Caco-2 (cell line): Measurements from ENCODE around the gene ANKFN1. TPM values are rescaled to one million over a fixed set of nuclear protein-coding genes. Genes with fewer than 3 reads are reported as not detected.
A peak's percentile ranks its signal among the peaks of the same experiment; 100 is the strongest.

Experiments used
- BruUV-seq: library from RNA; stranded (reverse); fragments of 400-500 nt; replicated peaks from 2 replicates; lab custom pipeline; 2021; lab: Mats Ljungman, UMichigan
- CTCF ChIA-PET: fragments of 300-600 bp; sonication (Branson Sonifier 250); formaldehyde crosslinking; loops from one replicate; lab custom pipeline; 2022; ENCODE audit warnings: antibody characterized with exemption; lab: Charles Lee
- POLR2A ChIA-PET: fragments of 300-600 bp; sonication (Branson Sonifier 250); formaldehyde crosslinking; loops from one replicate; lab custom pipeline; 2022; ENCODE audit warnings: antibody characterized with exemption; lab: Charles Lee
- DNase-seq, 2 experiments: peaks; one replicate each; pipeline versions ENCODE4 v3.0.0 to v3.0.0-alpha.2; 2020 to 2022
- H3K27me3 ChIP-seq: replicated peaks from 2 replicates; pipeline ENCODE4 v1.6.0; 2011; ENCODE audit warnings: low read length; ENCODE audit not compliant: control insufficient read depth, insufficient read depth
- H3K36me3 ChIP-seq: 2 replicates; pipeline ENCODE4 v1.5.1; 2011; ENCODE audit warnings: low read length; ENCODE audit not compliant: control insufficient read depth, insufficient read depth
- H3K4me1 ChIP-seq: fragments of 250-450 bp; sonication (Bioruptor Pico); 2 replicates; pipeline ENCODE4 v1.5.1; 2020; ENCODE audit warnings: mild to moderate bottlenecking
- H3K4me3 ChIP-seq: 2 replicates; pipeline ENCODE4 v1.5.1; 2011; ENCODE audit warnings: low read depth, mild to moderate bottlenecking, control low read depth, low read length
- H3K9me3 ChIP-seq: fragments of 250-450 bp; sonication (Bioruptor Pico); 2 replicates; pipeline ENCODE4 v1.5.1; 2020; ENCODE audit warnings: mild to moderate bottlenecking, moderate library complexity
- H3K27ac Mint-ChIP-seq: one replicate; pipeline ENCODE4 v1.8.0; 2022; ENCODE audit warnings: mixed read lengths; ENCODE audit not compliant: unreplicated experiment
- H3K27me3 Mint-ChIP-seq: one replicate; pipeline ENCODE4 v1.8.0; 2022; ENCODE audit warnings: mixed read lengths; ENCODE audit not compliant: insufficient read depth, unreplicated experiment
- H3K36me3 Mint-ChIP-seq: one replicate; pipeline ENCODE4 v1.8.0; 2022; ENCODE audit warnings: mild to moderate bottlenecking, mixed read lengths; ENCODE audit not compliant: insufficient read depth, unreplicated experiment
- H3K4me1 Mint-ChIP-seq: one replicate; pipeline ENCODE4 v1.8.0; 2022; ENCODE audit warnings: low read depth, mixed read lengths; ENCODE audit not compliant: unreplicated experiment
- H3K4me3 Mint-ChIP-seq: one replicate; pipeline ENCODE4 v1.8.0; 2022; ENCODE audit warnings: mild to moderate bottlenecking, moderate library complexity, mixed read lengths; ENCODE audit not compliant: unreplicated experiment
- H3K9me3 Mint-ChIP-seq: one replicate; pipeline ENCODE4 v1.8.0; 2022; ENCODE audit warnings: mixed read lengths; ENCODE audit not compliant: unreplicated experiment
- CTCF ChIP-seq, 2 experiments: fragments of 200-600 bp in 1 of 2; IDR thresholded peaks; 1 replicate in 1 of 2; 2 replicates in 1 of 2; pipeline versions ENCODE4 v1.5.1 to v1.8.0; 2011 to 2022; ENCODE audit warnings: antibody characterized with exemption in 1 of 2, control low read depth in 1 of 2, inconsistent platforms in 1 of 2, low read depth in 1 of 2, low read length in 1 of 2, mild to moderate bottlenecking in 1 of 2, moderate library complexity in 1 of 2; ENCODE audit not compliant: insufficient read depth in 1 of 2, severe bottlenecking in 1 of 2, unreplicated experiment in 1 of 2
- intact Hi-C: fragments of 100-400 bp; cut with micrococcal nuclease; formaldehyde crosslinking; loops from one replicate; pipeline ENCODE4 v1.10.0; 2022; ENCODE audit not compliant: unreplicated experiment
- total RNA-seq: library from RNA; stranded (reverse); gene quantifications from 2 replicates; pipeline ENCODE4 v1.2.3, GENCODE V29; 2022

The ANKFN1 gene
- total RNA-seq, 1 experiment from 2014 or later: 0.34 TPM

DNA sequence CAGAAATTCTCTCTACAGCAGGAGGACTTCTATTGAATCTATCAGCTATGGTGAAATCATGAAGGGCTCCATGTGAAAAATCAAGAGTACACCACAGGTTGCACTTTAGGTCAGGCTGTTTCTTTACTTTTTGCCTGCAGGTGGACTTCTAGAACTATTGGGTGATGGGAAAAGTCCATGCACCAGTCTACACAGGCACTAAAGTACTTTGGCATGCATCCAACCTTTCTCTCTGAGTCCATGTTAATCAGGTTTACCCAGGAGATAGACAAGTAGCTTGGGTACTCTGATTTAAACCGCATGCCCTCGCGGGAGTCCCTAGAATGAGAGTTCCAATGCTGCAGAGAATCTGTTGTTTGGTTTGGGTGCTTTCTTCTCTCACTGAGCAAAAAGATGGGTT, 9.1 kb upstream of the ANKFN1 start:
- no peak for DNase-seq
- Mint-ChIP-seq H3K4me3 (no peak overlapping the region), H3K27me3 (no peaks in the 10 kb centered on the region), H3K27ac (no peak overlapping the region), H3K36me3 (no peaks in the 10 kb centered on the region), H3K9me3 (peaks cover 9% of the 10 kb centered on the region), H3K4me1 (peaks cover 17% of the 10 kb centered on the region)
- Histone ChIP-seq H3K9me3 (peaks cover 17% of the 10 kb centered on the region), H3K4me3 (no peak overlapping the region), H3K36me3 (no peaks in the 10 kb centered on the region), H3K27me3 (no peaks in the 10 kb centered on the region), H3K4me1 (peaks cover 35% of the 10 kb centered on the region)
- intact Hi-C loops: no loop called here
- BruUV-seq: no TSS peak
- TF ChIP-seq CTCF (IDR thresholded peaks at IDR 0.05; ENCODE audit: insufficient read depth in 1 of 2, low read depth in 1 of 2, low read length in 1 of 2, severe bottlenecking in 1 of 2, unreplicated experiment in 1 of 2): no peak
- ChIA-PET POLR2A (no interaction called here), CTCF (no interaction called here)

DNA sequence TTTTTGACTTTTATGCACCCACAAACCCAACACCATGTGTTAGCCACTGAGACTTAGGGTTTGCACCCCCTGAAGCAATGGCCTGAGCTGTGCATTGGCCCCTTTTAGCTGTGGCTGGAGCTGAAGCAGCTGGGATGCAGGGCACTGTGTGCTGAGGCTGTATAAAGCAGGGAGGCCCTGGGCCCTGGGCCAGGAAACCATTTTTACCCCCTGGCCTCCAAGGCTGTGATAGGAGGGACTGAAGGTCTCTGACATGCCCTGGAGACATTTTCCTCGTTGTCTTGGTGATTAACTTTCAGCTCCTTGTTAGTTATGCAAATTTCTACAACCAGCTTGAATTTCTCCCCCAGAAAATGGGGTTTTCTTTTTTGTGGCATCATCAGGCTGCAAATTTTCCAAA, 6.7 kb upstream of the ANKFN1 start:
- Histone ChIP-seq H3K4me3 (no peak overlapping the region), H3K27me3 (no peaks in the 10 kb centered on the region), H3K4me1 (peaks cover 58% of the 10 kb centered on the region), H3K36me3 (no peaks in the 10 kb centered on the region), H3K9me3 (peaks cover 22% of the 10 kb centered on the region)
- H3K27ac Mint-ChIP-seq: no peak overlapping the region
- intact Hi-C loops: no loop called here
- H3K4me3 Mint-ChIP-seq: no peak overlapping the region
- peaks cover 9% of the 10 kb centered on the region for H3K9me3 Mint-ChIP-seq
- POLR2A ChIA-PET: no interaction called here
- H3K4me1 Mint-ChIP-seq: peaks cover 38% of the 10 kb centered on the region
- BruUV-seq: no TSS peak
- no peak for TF ChIP-seq CTCF (IDR thresholded peaks at IDR 0.05; ENCODE audit: insufficient read depth in 1 of 2, low read depth in 1 of 2, low read length in 1 of 2, severe bottlenecking in 1 of 2, unreplicated experiment in 1 of 2)
- no peaks in the 10 kb centered on the region for H3K27me3 Mint-ChIP-seq
- H3K36me3 Mint-ChIP-seq: no peaks in the 10 kb centered on the region
- DNase-seq: no peak
- CTCF ChIA-PET: interaction anchor here (1.0 kb wide), 1 partner anchor 173 kb away, joined by 3 read pairs; no protein-coding TSS in a partner anchor

- H3K27me3 Mint-ChIP-seq: no peaks in the 10 kb centered on the region
- Histone ChIP-seq H3K27me3 (no peaks in the 10 kb centered on the region), H3K9me3 (peaks cover 22% of the 10 kb centered on the region), H3K4me3 (no peak overlapping the region), H3K4me1 (peaks cover 64% of the 10 kb centered on the region), H3K36me3 (no peaks in the 10 kb centered on the region)
- CTCF ChIA-PET: no interaction called here
- BruUV-seq: no TSS peak
- peaks cover 18% of the 10 kb centered on the region for H3K9me3 Mint-ChIP-seq
- no peaks in the 10 kb centered on the region for H3K36me3 Mint-ChIP-seq
- peaks cover 38% of the 10 kb centered on the region for H3K4me1 Mint-ChIP-seq
- TF ChIP-seq CTCF (IDR thresholded peaks at IDR 0.05; ENCODE audit: insufficient read depth in 1 of 2, low read depth in 1 of 2, low read length in 1 of 2, severe bottlenecking in 1 of 2, unreplicated experiment in 1 of 2): no peak
- peak overlapping the region; percentile 34 for H3K27ac Mint-ChIP-seq
- DNase-seq: peak; percentile 38 to 63
- intact Hi-C loops: no loop called here
- no peak overlapping the region for H3K4me3 Mint-ChIP-seq
- POLR2A ChIA-PET: no interaction called here
Measured at GRCh38 chr17:56148333-56148732, 4.9 kb upstream of the ANKFN1 start.
